GM18502 (cell line): ENCODE measurements around the gene VTI1A.
"Not testable (repeated sequence)": the region's sequence is repeated elsewhere in the genome, so short reads cannot be mapped to it uniquely, and the experiment has no call there.

Experiments used
- ATAC-seq: cut with Tn5 transposase; IDR thresholded peaks from one replicate; pipeline ENCODE4 v1.9.1; 2021; ENCODE audit warnings: mild to moderate bottlenecking; ENCODE audit not compliant: unreplicated experiment, poor library complexity

Gene VTI1A

GRCh38 chr10:112446855-112447619 lies at the start of gene VTI1A, which contains the start of gene ZDHHC6:
VTI1A (plus strand) TSS chr10:112447215; CDS start chr10:112447374, 159 bp downstream.
ZDHHC6 (minus strand) TSS chr10:112446914; CDS start chr10:112445436, 1,478 bp downstream.
- ATAC-seq: peak; percentile 93

DNA sequence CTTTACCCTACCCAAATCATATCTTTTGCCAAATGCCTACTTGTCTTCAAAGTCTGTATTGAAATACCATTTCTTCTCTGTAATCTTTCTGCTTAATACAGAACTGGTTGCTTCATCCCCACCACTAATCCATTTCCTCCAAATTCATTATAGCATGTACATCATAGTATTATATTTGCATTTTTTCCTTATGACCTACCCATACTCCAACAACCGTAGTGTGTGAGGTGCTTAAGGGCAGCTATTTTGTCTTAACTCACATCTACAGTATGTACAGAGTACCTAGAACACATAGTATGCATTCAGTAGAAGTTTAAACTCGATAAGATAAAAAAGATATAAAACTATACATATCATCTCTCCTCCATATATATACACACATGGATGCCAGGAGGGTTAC lies 49.4 kb upstream of the VTI1A start:
- ATAC-seq: no peak

- no peak for ATAC-seq
These were observed 44.1 kb upstream of the VTI1A start for GRCh38 chr10:112402917-112403316.

DNA sequence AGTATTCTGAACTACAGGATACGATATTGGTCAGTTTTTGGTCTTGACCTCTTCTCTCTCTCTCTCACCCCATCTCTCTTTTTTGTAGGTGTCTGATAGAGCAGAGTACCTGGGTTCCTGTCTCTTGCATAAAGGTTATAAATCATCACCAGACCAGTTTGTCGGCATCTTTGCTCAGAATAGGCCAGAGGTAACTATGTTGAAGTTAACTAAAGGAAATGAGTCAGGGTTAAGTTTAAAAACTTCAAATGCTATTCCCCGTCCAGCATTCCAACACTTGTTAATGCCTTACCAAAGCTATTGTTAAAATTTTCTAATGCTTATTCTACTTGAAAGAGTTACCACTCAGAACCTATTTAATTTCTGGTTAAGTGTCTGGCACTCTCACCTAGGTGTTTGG lies 42.4 kb upstream of the VTI1A start:
- ATAC-seq: no peak

- ATAC-seq: not testable (repeated sequence)
These were observed 40.2 kb upstream of the VTI1A start for GRCh38 chr10:112406806-112407205.

DNA sequence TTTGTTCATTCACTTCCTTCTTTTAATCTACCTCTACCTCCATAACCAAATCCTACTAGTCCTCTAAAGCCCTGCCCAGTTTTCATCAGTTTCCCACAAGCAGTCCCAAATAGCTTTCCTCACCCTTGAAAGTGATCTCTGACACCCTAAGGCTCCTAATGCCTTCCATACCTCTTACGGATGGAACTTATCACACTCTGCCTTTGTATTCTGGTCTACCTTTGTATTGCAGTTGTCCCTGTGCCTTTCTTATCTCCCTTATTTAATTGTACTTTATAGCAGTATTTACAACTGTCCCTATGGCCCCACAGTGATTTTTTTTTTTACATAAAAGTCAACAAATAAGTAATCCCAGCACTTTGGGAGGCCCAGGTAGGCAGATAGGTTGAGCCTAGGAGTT lies 39.3 kb upstream of the VTI1A start:
- no peak for ATAC-seq

- ATAC-seq: no peak
These were observed 37.7 kb upstream of the VTI1A start for GRCh38 chr10:112409299-112409698.

DNA sequence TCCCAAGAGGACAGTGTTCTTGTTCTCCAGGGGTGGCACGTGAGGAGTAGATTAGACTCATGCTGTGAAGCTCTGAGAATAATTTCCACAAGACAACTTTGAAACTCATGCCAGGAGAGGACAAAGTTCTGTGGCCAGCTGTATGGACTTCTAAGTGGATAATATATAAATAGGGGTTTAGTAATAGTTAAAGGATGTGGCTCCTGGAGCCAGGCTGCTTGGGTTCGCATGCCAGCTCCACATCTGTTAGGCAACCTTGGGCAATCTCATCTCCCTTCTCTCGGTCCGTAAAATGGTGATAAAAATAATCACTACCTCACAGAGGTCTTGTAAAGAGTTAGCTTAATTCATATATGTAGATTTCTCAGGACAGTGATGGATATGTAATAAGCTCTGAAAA lies 37.3 kb upstream of the VTI1A start:
- ATAC-seq: no peak

GRCh38 chr10:112412696-112413095 lies 34.3 kb upstream of the VTI1A start:
- no peak for ATAC-seq

GRCh38 chr10:112421731-112422130 lies 25.3 kb upstream of the VTI1A start:
- ATAC-seq: no peak

DNA sequence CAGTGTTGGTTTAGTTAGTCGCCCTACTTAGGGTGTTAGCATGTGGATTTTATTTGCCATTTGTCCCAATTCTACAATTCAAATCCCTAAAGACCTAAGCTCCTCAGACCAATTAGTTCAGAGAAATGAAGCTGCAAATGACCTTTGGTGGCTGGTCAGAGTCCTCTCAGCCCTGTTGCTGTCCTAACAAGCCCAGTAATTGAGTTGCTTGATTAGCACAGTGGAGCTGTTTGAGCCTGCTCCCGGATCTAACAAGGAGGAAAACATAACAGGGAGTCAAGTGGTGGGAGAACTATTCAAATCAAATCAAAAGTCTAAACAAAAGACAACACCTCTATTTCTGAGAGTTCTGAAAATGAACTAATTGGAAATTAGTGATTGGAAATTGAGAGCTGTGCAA lies 22.4 kb upstream of the VTI1A start:
- ATAC-seq: no peak

DNA sequence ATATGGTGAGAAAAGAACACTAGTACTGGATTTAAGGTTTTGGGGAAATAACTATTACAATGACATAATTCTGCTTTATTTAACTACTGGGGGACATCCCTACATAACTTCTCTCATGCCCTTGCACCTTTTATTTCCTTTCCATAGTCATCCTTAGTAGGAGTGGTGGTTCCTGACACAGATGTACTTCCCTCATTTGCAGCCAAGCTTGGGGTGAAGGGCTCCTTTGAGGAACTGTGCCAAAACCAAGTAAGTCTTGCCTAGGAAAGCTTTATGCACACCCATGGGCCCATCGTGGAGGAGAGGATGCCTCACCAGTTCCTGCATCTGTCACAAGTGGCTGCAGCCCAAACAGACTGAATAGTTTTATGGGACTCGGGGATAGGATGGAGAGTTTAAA lies 20.9 kb upstream of the VTI1A start:
- no peak for ATAC-seq

GRCh38 chr10:112429147-112429546 lies 17.9 kb upstream of the VTI1A start:
- peak; percentile 48 for ATAC-seq

GRCh38 chr10:112429654-112430230 lies 17.3 kb upstream of the VTI1A start:
- ATAC-seq: no peak

DNA sequence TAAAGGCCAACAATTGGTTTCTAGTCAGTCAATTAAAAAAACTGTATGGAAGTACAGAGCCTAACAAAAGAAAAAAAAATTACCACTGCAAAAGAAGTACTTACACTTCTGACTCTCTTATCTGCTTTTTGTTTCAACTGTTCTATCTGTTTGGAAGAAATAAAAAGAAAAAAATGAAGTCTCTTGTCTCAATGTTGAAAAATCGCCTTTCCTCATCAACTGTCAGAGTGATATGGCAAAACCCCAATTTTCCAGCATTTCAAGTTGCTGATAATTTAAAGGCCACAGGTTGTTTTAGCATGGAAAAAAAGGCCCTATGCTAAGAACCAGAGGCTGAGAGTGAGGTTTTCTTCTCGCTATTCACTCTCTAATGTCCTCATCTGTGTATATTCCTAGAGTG lies 13.9 kb upstream of the VTI1A start:
- no peak for ATAC-seq

DNA sequence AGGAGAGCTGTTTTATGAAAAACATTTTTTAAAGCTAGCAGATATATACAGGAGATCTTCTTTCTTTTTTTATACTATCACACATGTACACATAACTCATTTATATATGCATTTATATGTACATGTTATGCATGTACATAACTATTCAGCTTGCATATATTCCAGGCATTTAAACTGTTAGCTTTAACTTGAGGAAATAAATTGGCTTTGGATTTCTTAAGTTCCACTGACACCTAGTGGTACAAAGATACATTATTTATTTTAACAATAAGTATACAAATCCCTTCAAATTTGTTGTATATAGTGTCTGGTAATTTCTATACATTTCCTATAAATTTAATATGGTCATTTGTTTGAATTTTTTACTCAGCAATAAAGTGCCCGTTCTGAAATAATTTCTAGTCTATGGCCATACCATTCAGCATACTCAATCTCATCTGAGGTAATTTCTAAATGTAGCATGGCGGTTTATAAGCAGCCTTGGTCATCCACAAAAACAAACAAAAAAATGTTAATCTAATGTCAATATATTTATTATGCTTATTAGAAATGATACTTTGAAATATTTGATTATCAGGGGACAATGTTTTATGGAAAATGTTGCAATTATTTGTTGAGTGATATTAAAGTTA lies 11.9 kb upstream of the VTI1A start:
- ATAC-seq: no peak

DNA sequence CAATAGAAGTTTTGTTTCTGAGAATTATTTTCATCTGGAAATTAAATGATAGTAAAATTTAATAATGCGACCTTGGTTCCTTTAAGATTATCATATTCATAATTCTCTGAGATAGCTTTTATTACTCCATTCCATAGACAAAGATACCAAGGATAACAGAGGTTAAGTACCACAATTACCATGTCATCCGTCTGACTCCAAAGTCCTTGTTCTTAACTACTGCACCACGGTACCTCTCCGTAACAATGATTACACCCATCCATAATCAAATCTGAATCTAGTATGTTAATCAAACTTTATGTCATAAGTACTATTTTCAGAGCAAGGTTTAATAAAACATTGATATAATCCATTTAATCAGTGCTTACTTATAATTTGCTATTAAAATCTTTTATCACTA lies 8.7 kb upstream of the VTI1A start:
- ATAC-seq: no peak

DNA sequence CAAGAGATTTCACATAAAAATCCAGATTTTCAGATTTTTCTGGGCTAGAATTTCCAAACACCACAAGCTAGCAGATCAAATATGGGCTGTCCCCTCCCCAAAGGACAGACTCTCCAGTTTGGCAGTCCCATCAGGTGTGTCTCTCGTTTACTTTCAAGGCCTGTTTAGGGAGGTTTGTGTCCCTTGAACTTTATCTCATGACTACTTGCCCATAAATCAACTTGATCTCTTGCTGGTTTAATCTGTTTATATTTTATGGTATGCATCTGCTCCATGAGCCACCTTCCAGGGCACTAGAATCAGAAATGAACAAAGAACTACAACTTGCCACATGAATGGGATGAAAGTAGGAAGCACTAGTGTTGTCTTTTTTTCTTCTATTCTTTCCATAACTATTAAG lies 5.5 kb upstream of the VTI1A start:
- no peak for ATAC-seq

DNA sequence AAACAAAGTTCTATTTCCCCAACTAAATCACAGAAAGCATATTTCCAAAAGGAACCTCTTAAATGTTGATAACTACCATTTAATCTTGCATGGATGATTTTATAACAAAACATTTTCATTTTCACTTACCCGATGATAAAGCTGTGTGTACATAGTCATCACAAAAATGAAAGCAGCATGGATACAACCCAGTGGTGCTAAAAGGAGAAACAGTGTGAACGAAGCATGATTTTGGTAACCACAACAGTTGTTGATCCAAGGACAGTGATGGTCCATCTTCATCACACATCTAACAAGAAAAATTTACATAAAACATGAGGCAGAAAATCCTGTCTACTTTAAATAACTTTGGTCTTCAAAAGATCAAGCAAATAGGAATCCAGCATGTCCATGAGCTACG lies 5.0 kb upstream of the VTI1A start:
- ATAC-seq: no peak

GRCh38 chr10:112446055-112446854 lies 760 bp upstream of the VTI1A start:
- no peak for ATAC-seq

DNA sequence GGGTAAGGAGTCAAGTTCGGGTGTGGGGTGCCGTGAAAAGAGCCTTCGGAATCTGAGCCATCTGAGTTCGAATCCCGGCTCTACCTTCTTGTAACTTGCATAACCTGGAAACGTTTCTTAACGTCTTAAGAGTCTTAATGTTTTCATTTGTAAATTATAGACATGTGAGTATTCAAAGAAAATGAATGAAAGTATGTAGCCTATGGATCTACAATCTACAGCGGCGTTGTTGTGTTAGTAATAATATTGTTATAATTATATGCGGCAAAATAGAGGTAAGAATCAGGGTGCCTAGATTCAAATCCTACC lies 559 bp downstream of the VTI1A start:
- ATAC-seq: no peak
